ENCODE data around the gene C1orf198.

DNA sequence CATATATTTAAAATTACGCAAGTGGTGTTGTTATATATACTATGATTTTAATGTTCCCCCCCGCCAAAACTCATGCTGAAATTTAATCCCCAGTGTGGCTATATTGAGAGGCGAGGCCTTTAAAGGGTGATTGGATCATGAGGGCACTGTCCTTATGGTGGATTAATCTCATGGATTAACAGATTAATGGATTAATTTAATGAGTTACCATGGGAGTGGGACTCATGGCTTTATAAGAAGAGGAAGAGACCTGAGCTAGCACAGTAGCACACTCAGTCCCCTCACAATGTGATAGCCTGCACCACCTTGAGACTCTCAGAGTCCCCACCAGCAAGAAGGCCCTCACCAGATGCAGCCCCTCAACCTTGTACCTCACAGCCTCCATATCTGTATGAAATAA, 34.8 kb downstream of the C1orf198 start:
- TF ChIP-seq POLR2AphosphoS5 (IDR thresholded peaks at IDR 0.05) (no peak), POLR2A (IDR thresholded peaks at IDR 0.05; ENCODE audit: low read depth) (no peak)
- TF ChIP-seq, protein P1, sequence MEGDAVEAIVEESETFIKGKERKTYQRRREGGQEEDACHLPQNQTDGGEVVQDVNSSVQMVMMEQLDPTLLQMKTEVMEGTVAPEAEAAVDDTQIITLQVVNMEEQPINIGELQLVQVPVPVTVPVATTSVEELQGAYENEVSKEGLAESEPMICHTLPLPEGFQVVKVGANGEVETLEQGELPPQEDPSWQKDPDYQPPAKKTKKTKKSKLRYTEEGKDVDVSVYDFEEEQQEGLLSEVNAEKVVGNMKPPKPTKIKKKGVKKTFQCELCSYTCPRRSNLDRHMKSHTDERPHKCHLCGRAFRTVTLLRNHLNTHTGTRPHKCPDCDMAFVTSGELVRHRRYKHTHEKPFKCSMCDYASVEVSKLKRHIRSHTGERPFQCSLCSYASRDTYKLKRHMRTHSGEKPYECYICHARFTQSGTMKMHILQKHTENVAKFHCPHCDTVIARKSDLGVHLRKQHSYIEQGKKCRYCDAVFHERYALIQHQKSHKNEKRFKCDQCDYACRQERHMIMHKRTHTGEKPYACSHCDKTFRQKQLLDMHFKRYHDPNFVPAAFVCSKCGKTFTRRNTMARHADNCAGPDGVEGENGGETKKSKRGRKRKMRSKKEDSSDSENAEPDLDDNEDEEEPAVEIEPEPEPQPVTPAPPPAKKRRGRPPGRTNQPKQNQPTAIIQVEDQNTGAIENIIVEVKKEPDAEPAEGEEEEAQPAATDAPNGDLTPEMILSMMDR (IDR thresholded peaks at IDR 0.05) = no peak
